K562 (cell line): ENCODE results near the gene THRSP.

Experiments used
- CTCF ChIP-seq, 3 experiments: IDR thresholded peaks in 2 of 3; conservative IDR thresholded peaks in 1 of 3; 2 replicates each; pipeline ENCODE4 v1.5.1; 2011 to 2012; ENCODE audit warnings: low read length in 3 of 3, mild to moderate bottlenecking in 3 of 3, control low read depth in 2 of 3, improper control_type of control experiment in 1 of 3, inconsistent platforms in 1 of 3, low read depth in 1 of 3, mixed read lengths in 1 of 3, moderate library complexity in 1 of 3; ENCODE audit not compliant: insufficient read depth in 2 of 3
- DACH1 ChIP-seq: fragments of 450-650 bp; IDR thresholded peaks from 2 replicates; pipeline ENCODE4 v1.6.1; 2018; ENCODE audit not compliant: partially characterized antibody
- ELF1 ChIP-seq: fragments of 200-800 bp; sonication (Bioruptor generic); IDR thresholded peaks from 2 replicates; pipeline ENCODE4 v1.6.1; 2016; ENCODE audit warnings: missing genetic modification characterization, missing compliant biosample characterization
- MAX ChIP-seq: sonication (generic); formaldehyde crosslinking; IDR thresholded peaks from 2 replicates; pipeline ENCODE4 v1.9.0; 2022; ENCODE audit warnings: mild to moderate bottlenecking, missing genetic modification reagents
- MAZ ChIP-seq, 2 experiments: fragments of 450-650 bp in 1 of 2; sonication (generic) in 1 of 2; formaldehyde crosslinking; IDR thresholded peaks in 1 of 2; conservative IDR thresholded peaks in 1 of 2; 2 replicates each; pipeline versions ENCODE4 v1.4.0 to v1.5.0; 2020; ENCODE audit warnings: mild to moderate bottlenecking in 1 of 2, missing genetic modification reagents in 1 of 2
- POLR2AphosphoS5 ChIP-seq: IDR thresholded peaks from 2 replicates; pipeline ENCODE4 v1.6.1; 2011; ENCODE audit warnings: mild to moderate bottlenecking, low read depth, low read length, moderate library complexity; ENCODE audit not compliant: control insufficient read depth, insufficient read depth
- SP1 ChIP-seq: sonication (generic); formaldehyde crosslinking; IDR thresholded peaks from 2 replicates; pipeline ENCODE4 v1.8.1; 2022; ENCODE audit warnings: mild to moderate bottlenecking, missing genetic modification reagents
- ZNF436 ChIP-seq: fragments of 250-450, 450-650 bp; sonication (Bioruptor Pico); formaldehyde crosslinking; IDR thresholded peaks from 2 replicates; pipeline ENCODE4 v1.7.0; 2020; ENCODE audit warnings: mild to moderate bottlenecking

- TF ChIP-seq DACH1: no peak
- no peak for TF ChIP-seq SP1 (CRISPR knock-in tag)
- no peak for TF ChIP-seq CTCF (IDR thresholded peaks at IDR 0.05 in 2 of 3, conservative IDR thresholded peaks at IDR 0.05 in 1 of 3; ENCODE audit: insufficient read depth in 2 of 3, low read depth in 1 of 3, low read length in 3 of 3)
- no peak for TF ChIP-seq ZNF436
- no peak for TF ChIP-seq MAZ (CRISPR knock-in tag; conservative IDR thresholded peaks at IDR 0.05 in 1 of 2, IDR thresholded peaks at IDR 0.05 in 1 of 2)
- no peak for TF ChIP-seq MAX
- TF ChIP-seq POLR2AphosphoS5: no peak
- no peak for TF ChIP-seq ELF1 (tag)
Measured at GRCh38 chr11:78020246-78020645, 43.4 kb upstream of the THRSP start.
